Activated naive CD4-positive, alpha-beta T cell treated with anti-CD3 and anti-CD28 coated beads, Interleukin-2, amount 50 U/mL, for 24 hours (primary cell): ENCODE measurements around the gene PLP2.

Experiments used
- H3K27ac Mint-ChIP-seq: one replicate; pipeline ENCODE4 v1.8.0; 2021; ENCODE audit warnings: mild to moderate bottlenecking, mixed read lengths
- H3K27me3 Mint-ChIP-seq: one replicate; pipeline ENCODE4 v1.8.0; 2021; ENCODE audit warnings: mixed read lengths
- H3K36me3 Mint-ChIP-seq: one replicate; pipeline ENCODE4 v1.8.0; 2021; ENCODE audit warnings: mixed read lengths
- H3K4me1 Mint-ChIP-seq: one replicate; pipeline ENCODE4 v1.8.0; 2021; ENCODE audit warnings: mixed read lengths
- H3K4me3 Mint-ChIP-seq: one replicate; pipeline ENCODE4 v1.8.0; 2021; ENCODE audit warnings: mild to moderate bottlenecking, mixed read lengths
- H3K9me3 Mint-ChIP-seq: one replicate; pipeline ENCODE4 v1.8.0; 2021; ENCODE audit warnings: mixed read lengths

PLP2 gene

GRCh38 chrX:49190821-49191573 lies 19.3 kb downstream of the PLP2 start:
- peak overlapping the region; percentile 96 for H3K4me3 Mint-ChIP-seq
- H3K36me3 Mint-ChIP-seq, result no peaks in the 10 kb centered on the region
- no peaks in the 10 kb centered on the region for H3K27me3 Mint-ChIP-seq
- H3K4me1 Mint-ChIP-seq, result peaks cover 24% of the 10 kb centered on the region
- peak overlapping the region; percentile 94 for H3K27ac Mint-ChIP-seq
- H3K9me3 Mint-ChIP-seq, result no peaks in the 10 kb centered on the region

- Mint-ChIP-seq H3K27me3 (no peaks in the 10 kb centered on the region), H3K36me3 (no peaks in the 10 kb centered on the region), H3K9me3 (no peaks in the 10 kb centered on the region), H3K4me1 (peaks cover 24% of the 10 kb centered on the region), H3K4me3 (peak overlapping the region; percentile 96), H3K27ac (no peak overlapping the region)
Measured at GRCh38 chrX:49191574-49192011, 19.9 kb downstream of the PLP2 start.

- Mint-ChIP-seq H3K9me3 (no peaks in the 10 kb centered on the region), H3K4me3 (peak overlapping the region; percentile 68), H3K36me3 (no peaks in the 10 kb centered on the region), H3K27ac (peak overlapping the region; percentile 43), H3K27me3 (no peaks in the 10 kb centered on the region), H3K4me1 (peaks cover 24% of the 10 kb centered on the region)
Measured at GRCh38 chrX:49192722-49193328, 21.1 kb downstream of the PLP2 start.

- Mint-ChIP-seq H3K9me3 (no peaks in the 10 kb centered on the region), H3K4me1 (peaks cover 31% of the 10 kb centered on the region), H3K4me3 (peak overlapping the region; percentile 31), H3K27me3 (no peaks in the 10 kb centered on the region), H3K36me3 (no peaks in the 10 kb centered on the region), H3K27ac (peak overlapping the region; percentile 84)
Measured at GRCh38 chrX:49193542-49193964, 21.9 kb downstream of the PLP2 start.

GRCh38 chrX:49197543-49198087 lies 25.9 kb downstream of the PLP2 start:
- H3K36me3 Mint-ChIP-seq, result no peaks in the 10 kb centered on the region
- H3K9me3 Mint-ChIP-seq, result no peaks in the 10 kb centered on the region
- no peaks in the 10 kb centered on the region for H3K27me3 Mint-ChIP-seq
- H3K4me3 Mint-ChIP-seq, result no peak overlapping the region
- H3K27ac Mint-ChIP-seq, result no peak overlapping the region
- H3K4me1 Mint-ChIP-seq, result peaks cover 32% of the 10 kb centered on the region

- peak overlapping the region; percentile 52 for H3K4me3 Mint-ChIP-seq
- H3K9me3 Mint-ChIP-seq, result no peaks in the 10 kb centered on the region
- no peaks in the 10 kb centered on the region for H3K27me3 Mint-ChIP-seq
- no peak overlapping the region for H3K27ac Mint-ChIP-seq
- peaks cover 22% of the 10 kb centered on the region for H3K4me1 Mint-ChIP-seq
- no peaks in the 10 kb centered on the region for H3K36me3 Mint-ChIP-seq
Measured at GRCh38 chrX:49198540-49199314, 27.0 kb downstream of the PLP2 start.

- no peak overlapping the region for H3K4me3 Mint-ChIP-seq
- H3K27me3 Mint-ChIP-seq, result no peaks in the 10 kb centered on the region
- H3K36me3 Mint-ChIP-seq, result no peaks in the 10 kb centered on the region
Measured at GRCh38 chrX:49199315-49199595, 27.6 kb downstream of the PLP2 start.

GRCh38 chrX:49199906-49200771 lies 28.4 kb downstream of the PLP2 start, which contains the start of gene SYP:
SYP (minus strand) TSS chrX:49200193; CDS start chrX:49200186, 7 bp downstream.
- Mint-ChIP-seq H3K4me1 (peaks cover 18% of the 10 kb centered on the region), H3K27ac (peak within 1 kb of the TSS; percentile 94)

More at GRCh38 chrX:49199315-49199595, 27.6 kb downstream of the PLP2 start:
- Mint-ChIP-seq H3K9me3 (no peaks in the 10 kb centered on the region), H3K4me1 (peaks cover 18% of the 10 kb centered on the region), H3K27ac (no peak overlapping the region)

GRCh38 chrX:49202022-49202421 lies 30.3 kb downstream of the PLP2 start:
- Mint-ChIP-seq H3K36me3 (no peaks in the 10 kb centered on the region), H3K4me1 (peaks cover 18% of the 10 kb centered on the region), H3K4me3 (peak overlapping the region; percentile 23), H3K27me3 (no peaks in the 10 kb centered on the region), H3K27ac (no peak overlapping the region), H3K9me3 (no peaks in the 10 kb centered on the region)

More at GRCh38 chrX:49199906-49200771, 28.4 kb downstream of the PLP2 start, which contains the start of gene SYP:
- Mint-ChIP-seq H3K4me3 (peak within 1 kb of the TSS; percentile 78), H3K9me3 (no peaks in the 10 kb centered on the region), H3K36me3 (no peaks in the 10 kb centered on the region), H3K27me3 (no peaks in the 10 kb centered on the region)

- H3K36me3 Mint-ChIP-seq, result no peaks in the 10 kb centered on the region
- H3K27me3 Mint-ChIP-seq, result no peaks in the 10 kb centered on the region
- H3K4me1 Mint-ChIP-seq, result peaks cover 11% of the 10 kb centered on the region
- no peak overlapping the region for H3K27ac Mint-ChIP-seq
- H3K4me3 Mint-ChIP-seq, result no peak overlapping the region
- H3K9me3 Mint-ChIP-seq, result no peaks in the 10 kb centered on the region
Measured at GRCh38 chrX:49203536-49203935, 31.8 kb downstream of the PLP2 start.

GRCh38 chrX:49204017-49204416 lies 32.3 kb downstream of the PLP2 start:
- peaks cover 8% of the 10 kb centered on the region for H3K4me1 Mint-ChIP-seq
- H3K27me3 Mint-ChIP-seq, result no peaks in the 10 kb centered on the region
- H3K4me3 Mint-ChIP-seq, result no peak overlapping the region
- H3K9me3 Mint-ChIP-seq, result no peaks in the 10 kb centered on the region
- H3K27ac Mint-ChIP-seq, result no peak overlapping the region
- no peaks in the 10 kb centered on the region for H3K36me3 Mint-ChIP-seq

- no peak overlapping the region for H3K4me3 Mint-ChIP-seq
- no peaks in the 10 kb centered on the region for H3K36me3 Mint-ChIP-seq
- H3K4me1 Mint-ChIP-seq, result peaks cover 5% of the 10 kb centered on the region
- no peaks in the 10 kb centered on the region for H3K27me3 Mint-ChIP-seq
- no peaks in the 10 kb centered on the region for H3K9me3 Mint-ChIP-seq
- H3K27ac Mint-ChIP-seq, result no peak overlapping the region
Measured at GRCh38 chrX:49204709-49205108, 33.0 kb downstream of the PLP2 start.

GRCh38 chrX:49205443-49205842 lies 33.7 kb downstream of the PLP2 start:
- Mint-ChIP-seq H3K4me1 (peaks cover 4% of the 10 kb centered on the region), H3K4me3 (no peak overlapping the region), H3K27me3 (no peaks in the 10 kb centered on the region), H3K27ac (no peak overlapping the region), H3K36me3 (no peaks in the 10 kb centered on the region), H3K9me3 (no peaks in the 10 kb centered on the region)

- Mint-ChIP-seq H3K27ac (no peak overlapping the region), H3K27me3 (no peaks in the 10 kb centered on the region), H3K4me1 (no peaks in the 10 kb centered on the region), H3K4me3 (no peak overlapping the region), H3K36me3 (no peaks in the 10 kb centered on the region), H3K9me3 (no peaks in the 10 kb centered on the region)
Measured at GRCh38 chrX:49206543-49206942, 34.8 kb downstream of the PLP2 start.

GRCh38 chrX:49208399-49208798 lies 36.7 kb downstream of the PLP2 start:
- H3K9me3 Mint-ChIP-seq, result no peaks in the 10 kb centered on the region
- H3K36me3 Mint-ChIP-seq, result peaks cover 1% of the 10 kb centered on the region
- H3K27me3 Mint-ChIP-seq, result no peaks in the 10 kb centered on the region
- H3K4me1 Mint-ChIP-seq, result no peaks in the 10 kb centered on the region
- no peak overlapping the region for H3K27ac Mint-ChIP-seq
- H3K4me3 Mint-ChIP-seq, result no peak overlapping the region
